Astrocyte (in vitro differentiated cells and primary cell): Measurements from ENCODE around the gene GYG1.

ENCODE experiments used
- CTCF ChIP-seq: IDR thresholded peaks from 2 replicates; pipeline ENCODE4 v1.5.1; 2011; ENCODE audit warnings: low read depth, mild to moderate bottlenecking, inconsistent platforms, low read length, moderate library complexity; ENCODE audit not compliant: insufficient read depth
- EZH2 ChIP-seq: IDR thresholded peaks from 2 replicates; pipeline ENCODE4 v1.6.1; 2012; ENCODE audit warnings: mild to moderate bottlenecking, low read length, inconsistent platforms; ENCODE audit not compliant: insufficient read depth

- TF ChIP-seq CTCF (no peak), EZH2 (no peak)
Observed at GRCh38 chr3:149018247-149018646, 26.9 kb downstream of the GYG1 start.
